ENCODE data around the gene FSD1. TPM values are rescaled to one million over a fixed set of nuclear protein-coding genes. Genes with fewer than 3 reads are reported as not detected.

FSD1 gene
- total RNA-seq, 1 donor from 2014 or later = 48.3 TPM

DNA sequence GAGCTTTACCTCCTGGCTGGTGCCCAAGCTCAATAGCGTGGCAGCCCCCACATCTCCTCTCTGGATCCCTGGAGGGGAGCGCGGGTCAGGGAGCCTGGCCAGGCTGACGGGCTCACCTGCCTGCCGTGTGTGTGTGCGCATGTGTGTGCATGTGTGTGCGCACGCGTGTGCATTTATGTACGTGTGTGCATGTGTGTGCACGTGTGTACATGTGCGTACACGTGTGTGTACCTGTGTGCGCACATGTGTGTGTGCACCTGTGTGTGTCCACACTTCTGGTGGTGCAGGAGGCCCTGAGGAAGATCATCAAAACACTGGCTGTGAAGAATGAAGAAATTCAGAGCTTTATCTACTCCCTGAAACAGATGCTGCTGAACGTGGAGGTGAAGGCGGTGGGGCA, 1.3 kb downstream of the FSD1 start:
- H3K9me3 ChIP-seq (ENCODE audit: low read depth) = no peaks in the 10 kb centered on the region
- no peaks in the 10 kb centered on the region for H4K20me1 ChIP-seq (ENCODE audit: low read depth)
- DNase-seq (ENCODE audit: low spot score) = no peak
- H3F3A ChIP-seq (ENCODE audit: low read depth) = peaks cover 18% of the 10 kb centered on the region
- H3K4me2 ChIP-seq = peak overlapping the region; percentile 70
- Mint-ChIP-seq H3K27ac (no peak overlapping the region), H3K27me3 (ENCODE audit: insufficient read depth, low read depth) (peaks cover 2% of the 10 kb centered on the region), H3K9me3 (no peaks in the 10 kb centered on the region), H3K4me3 (peak overlapping the region; percentile 80), H3K4me1 (peaks cover 14% of the 10 kb centered on the region), H3K36me3 (peaks cover 6% of the 10 kb centered on the region)
- peaks cover 6% of the 10 kb centered on the region for H3K79me2 ChIP-seq (ENCODE audit: low read depth)
- H2AFZ ChIP-seq (replicated peaks) = no peak overlapping the region
- H3K27me3 ChIP-seq = no peaks in the 10 kb centered on the region
- TF ChIP-seq EZH2 (IDR thresholded peaks at IDR 0.05) (no peak), EZH2phosphoT487 (IDR thresholded peaks at IDR 0.05) (no peak)
- TF ChIP-seq, protein P1, sequence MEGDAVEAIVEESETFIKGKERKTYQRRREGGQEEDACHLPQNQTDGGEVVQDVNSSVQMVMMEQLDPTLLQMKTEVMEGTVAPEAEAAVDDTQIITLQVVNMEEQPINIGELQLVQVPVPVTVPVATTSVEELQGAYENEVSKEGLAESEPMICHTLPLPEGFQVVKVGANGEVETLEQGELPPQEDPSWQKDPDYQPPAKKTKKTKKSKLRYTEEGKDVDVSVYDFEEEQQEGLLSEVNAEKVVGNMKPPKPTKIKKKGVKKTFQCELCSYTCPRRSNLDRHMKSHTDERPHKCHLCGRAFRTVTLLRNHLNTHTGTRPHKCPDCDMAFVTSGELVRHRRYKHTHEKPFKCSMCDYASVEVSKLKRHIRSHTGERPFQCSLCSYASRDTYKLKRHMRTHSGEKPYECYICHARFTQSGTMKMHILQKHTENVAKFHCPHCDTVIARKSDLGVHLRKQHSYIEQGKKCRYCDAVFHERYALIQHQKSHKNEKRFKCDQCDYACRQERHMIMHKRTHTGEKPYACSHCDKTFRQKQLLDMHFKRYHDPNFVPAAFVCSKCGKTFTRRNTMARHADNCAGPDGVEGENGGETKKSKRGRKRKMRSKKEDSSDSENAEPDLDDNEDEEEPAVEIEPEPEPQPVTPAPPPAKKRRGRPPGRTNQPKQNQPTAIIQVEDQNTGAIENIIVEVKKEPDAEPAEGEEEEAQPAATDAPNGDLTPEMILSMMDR (IDR thresholded peaks at IDR 0.05) = no peak
- H3K27ac ChIP-seq = no peak overlapping the region
- no peak overlapping the region for H3K9ac ChIP-seq
- no peak overlapping the region for H3K4me3 ChIP-seq
- peaks cover 10% of the 10 kb centered on the region for H3K4me1 ChIP-seq
- no peaks in the 10 kb centered on the region for H3K36me3 ChIP-seq

DNA sequence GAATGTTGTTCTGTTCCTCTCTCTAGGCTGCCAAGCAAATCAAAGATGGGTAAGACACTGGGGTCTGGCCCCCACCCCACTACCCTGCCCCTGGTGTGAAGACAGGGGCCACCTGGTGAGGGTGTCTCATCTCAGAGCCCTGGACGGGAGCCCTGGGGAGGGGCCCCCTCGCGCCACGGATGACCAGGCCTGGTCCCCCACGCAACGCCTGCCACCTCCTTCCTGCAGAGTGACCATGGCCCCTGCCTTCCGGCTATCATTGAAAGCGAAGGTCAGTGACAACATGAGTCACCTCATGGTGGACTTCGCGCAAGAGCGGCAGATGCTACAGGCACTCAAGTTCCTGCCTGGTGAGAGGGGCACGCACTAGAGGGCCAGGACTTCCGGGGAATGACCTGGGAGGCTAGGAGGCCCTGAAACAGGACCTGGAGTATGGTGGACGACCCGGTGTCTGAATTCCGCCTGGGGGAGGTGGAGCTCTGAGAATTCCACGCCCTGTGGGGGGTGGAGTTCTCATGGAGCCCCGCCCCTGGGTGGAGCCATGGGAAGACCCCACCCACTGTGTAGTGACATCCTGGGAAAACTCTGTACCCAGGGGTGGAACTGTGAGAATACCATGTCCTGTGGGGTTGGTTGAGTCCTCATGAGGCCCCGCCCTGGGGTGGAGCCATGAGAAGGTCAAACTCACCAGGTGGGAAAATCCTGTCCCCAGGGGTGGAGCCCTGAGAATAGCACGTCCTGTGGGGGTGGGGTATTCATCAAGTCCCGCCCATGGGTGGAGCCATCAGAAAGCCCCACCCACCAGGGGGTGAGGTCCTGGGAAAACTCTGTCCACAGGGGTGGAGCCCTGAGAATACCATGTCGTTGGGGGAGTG, 6.1 kb downstream of the FSD1 start:
- no peaks in the 10 kb centered on the region for H3K9me3 Mint-ChIP-seq
- Histone ChIP-seq H3K27ac (no peak overlapping the region), H4K20me1 (ENCODE audit: low read depth) (no peaks in the 10 kb centered on the region), H3F3A (ENCODE audit: low read depth) (peaks cover 9% of the 10 kb centered on the region), H3K4me2 (no peak overlapping the region), H3K27me3 (no peaks in the 10 kb centered on the region), H3K4me3 (no peak overlapping the region), H2AFZ (replicated peaks) (no peak overlapping the region), H3K79me2 (ENCODE audit: low read depth) (peaks cover under 1% of the 10 kb centered on the region), H3K36me3 (no peaks in the 10 kb centered on the region), H3K9ac (no peak overlapping the region), H3K4me1 (no peaks in the 10 kb centered on the region), H3K9me3 (ENCODE audit: low read depth) (no peaks in the 10 kb centered on the region)
- H3K27me3 Mint-ChIP-seq (ENCODE audit: insufficient read depth, low read depth) = no peaks in the 10 kb centered on the region
- peaks cover 11% of the 10 kb centered on the region for H3K36me3 Mint-ChIP-seq
- H3K27ac Mint-ChIP-seq = no peak overlapping the region
- TF ChIP-seq EZH2phosphoT487 (IDR thresholded peaks at IDR 0.05) (no peak), EZH2 (IDR thresholded peaks at IDR 0.05) (no peak)
- TF ChIP-seq, protein P1 (IDR thresholded peaks at IDR 0.05) = no peak
- DNase-seq (ENCODE audit: low spot score) = no peak
- H3K4me1 Mint-ChIP-seq = peaks cover 3% of the 10 kb centered on the region
- H3K4me3 Mint-ChIP-seq = no peak overlapping the region

DNA sequence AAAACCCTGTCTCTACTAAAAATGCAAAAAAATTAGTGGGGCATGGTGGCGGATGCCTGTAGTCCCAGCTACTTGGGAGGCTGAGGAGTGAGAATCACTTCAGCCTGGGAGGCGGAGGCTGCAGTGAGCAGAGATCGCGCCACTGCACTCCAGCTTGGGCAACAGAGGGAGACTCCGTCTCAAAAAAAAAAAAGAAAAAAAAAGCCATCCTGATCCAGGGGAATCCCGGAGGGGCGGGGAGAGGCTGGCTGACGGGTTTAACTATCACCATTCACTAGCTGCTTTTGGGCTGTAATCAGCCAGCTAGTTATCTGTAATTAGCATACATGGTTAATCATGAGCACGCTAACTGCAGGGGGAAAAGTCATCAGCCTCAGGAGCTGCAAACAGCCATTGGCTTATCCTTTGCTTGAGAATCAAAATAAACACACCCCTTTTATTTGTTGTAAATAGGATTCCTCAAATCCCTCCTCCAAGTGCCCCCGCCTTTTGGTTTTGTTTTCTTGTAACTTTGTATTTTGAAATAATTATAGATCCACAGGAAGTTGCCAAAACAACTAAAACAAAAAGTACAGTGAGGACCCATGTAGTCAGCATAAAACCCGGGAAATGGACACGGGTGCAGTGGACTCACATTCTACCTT, 9.6 kb downstream of the FSD1 start:
- no peak overlapping the region for H3K27ac Mint-ChIP-seq
- H3K4me1 Mint-ChIP-seq = no peaks in the 10 kb centered on the region
- no peaks in the 10 kb centered on the region for H3K79me2 ChIP-seq (ENCODE audit: low read depth)
- H4K20me1 ChIP-seq (ENCODE audit: low read depth) = no peaks in the 10 kb centered on the region
- peaks cover 6% of the 10 kb centered on the region for H3F3A ChIP-seq (ENCODE audit: low read depth)
- H3K27me3 ChIP-seq = no peaks in the 10 kb centered on the region
- H3K4me3 Mint-ChIP-seq = no peak overlapping the region
- peaks cover 1% of the 10 kb centered on the region for H3K27me3 Mint-ChIP-seq (ENCODE audit: insufficient read depth, low read depth)
- no peak for DNase-seq (ENCODE audit: low spot score)
- no peaks in the 10 kb centered on the region for H3K4me1 ChIP-seq
- H3K9me3 Mint-ChIP-seq = no peaks in the 10 kb centered on the region
- no peak overlapping the region for H3K4me2 ChIP-seq
- H3K9ac ChIP-seq = no peak overlapping the region
- no peak for TF ChIP-seq EZH2phosphoT487 (IDR thresholded peaks at IDR 0.05)
- TF ChIP-seq, protein P1 (IDR thresholded peaks at IDR 0.05) = no peak
- TF ChIP-seq EZH2 (IDR thresholded peaks at IDR 0.05) = no peak
- no peak overlapping the region for H3K27ac ChIP-seq
- no peaks in the 10 kb centered on the region for H3K9me3 ChIP-seq (ENCODE audit: low read depth)
- H3K36me3 Mint-ChIP-seq = peaks cover 22% of the 10 kb centered on the region
- no peak overlapping the region for H2AFZ ChIP-seq (replicated peaks)
- H3K36me3 ChIP-seq = no peaks in the 10 kb centered on the region
- H3K4me3 ChIP-seq = no peak overlapping the region
